IMR-90 (cell line): ENCODE data around the gene C14orf119. TPM values are rescaled to one million over a fixed set of nuclear protein-coding genes. Genes with fewer than 3 reads are reported as not detected.

ENCODE experiments used
- ATAC-seq: fragments of 200-7000 bp; cut with Tn5 transposase; 2 replicates; pipeline ENCODE4 v1.9.1; 2020; ENCODE audit warnings: low read depth, mild to moderate bottlenecking, moderate library complexity
- BruUV-seq: library from RNA; stranded (reverse); fragments of 400-500 nt; replicated peaks from 2 replicates; lab custom pipeline; 2021; lab: Mats Ljungman, UMichigan
- CTCF ChIA-PET: fragments of 300-600 bp; formaldehyde crosslinking; extraction: SDS; loops from one replicate; lab custom pipeline; 2021; ENCODE audit warnings: antibody characterized with exemption; lab: Yijun Ruan, JAX
- POLR2A ChIA-PET: fragments of 300-600 bp; sonication (Branson Sonifier 250); formaldehyde crosslinking; loops from one replicate; lab custom pipeline; 2022; ENCODE audit warnings: antibody characterized with exemption; ENCODE audit not compliant: unreplicated experiment; lab: Charles Lee
- DNase-seq: peaks from one replicate; pipeline ENCODE4 v3.0.0; 2013
- H2AFZ ChIP-seq: replicated peaks from 2 replicates; pipeline ENCODE3; 2013; ENCODE audit warnings: low read length, mild to moderate bottlenecking; ENCODE audit not compliant: poor library complexity
- H2AK5ac ChIP-seq: 2 replicates; pipeline ENCODE4 v1.6.1; 2013; ENCODE audit warnings: low read depth, low read length, inconsistent platforms
- H2AK9ac ChIP-seq: replicated peaks from 2 replicates; pipeline ENCODE3; 2013; ENCODE audit warnings: mild to moderate bottlenecking, low read depth, low read length, moderate library complexity; ENCODE audit not compliant: poor library complexity
- H2BK120ac ChIP-seq: 2 replicates; pipeline ENCODE4 v1.6.1; 2013; ENCODE audit warnings: low read depth, low read length, inconsistent platforms
- H2BK15ac ChIP-seq: 3 replicates; pipeline ENCODE4 v1.6.1; 2013; ENCODE audit warnings: low read depth, low read length, inconsistent platforms
- H2BK20ac ChIP-seq: 2 replicates; pipeline ENCODE4 v1.6.1; 2013; ENCODE audit warnings: low read depth, mild to moderate bottlenecking, inconsistent platforms, low read length, moderate library complexity
- H2BK5ac ChIP-seq: 2 replicates; pipeline ENCODE4 v1.6.1; 2013; ENCODE audit warnings: mild to moderate bottlenecking, low read depth, low read length, inconsistent platforms; ENCODE audit not compliant: poor library complexity, severe bottlenecking
- H3K14ac ChIP-seq: replicated peaks from 2 replicates; pipeline ENCODE4 v1.6.1; 2013; ENCODE audit warnings: low read depth, low read length, inconsistent platforms
- H3K18ac ChIP-seq: 2 replicates; pipeline ENCODE4 v1.6.1; 2013; ENCODE audit warnings: low read depth, low read length, control low read depth
- H3K23ac ChIP-seq: 2 replicates; pipeline ENCODE4 v1.6.1; 2013; ENCODE audit warnings: low read depth, low read length, inconsistent platforms
- H3K27ac ChIP-seq: 2 replicates; pipeline ENCODE4 v1.5.1; 2013; ENCODE audit warnings: mild to moderate bottlenecking, control low read depth, low read length; ENCODE audit not compliant: insufficient read depth
- H3K27me3 ChIP-seq: 2 replicates; pipeline ENCODE4 v1.6.1; 2013; ENCODE audit warnings: low read length; ENCODE audit not compliant: control insufficient read depth, insufficient read depth
- H3K36me3 ChIP-seq: 2 replicates; pipeline ENCODE4 v1.6.1; 2013; ENCODE audit warnings: low read length, mixed read lengths; ENCODE audit not compliant: control insufficient read depth, insufficient read depth
- H3K4ac ChIP-seq: 2 replicates; pipeline ENCODE4 v1.6.1; 2013; ENCODE audit warnings: low read depth, low read length, inconsistent platforms
- H3K4me1 ChIP-seq: 2 replicates; pipeline ENCODE4 v1.6.1; 2013; ENCODE audit warnings: low read length, mixed read lengths; ENCODE audit not compliant: control insufficient read depth, insufficient read depth
- H3K4me2 ChIP-seq: 2 replicates; pipeline ENCODE4 v1.6.1; 2013; ENCODE audit warnings: low read depth, mild to moderate bottlenecking, control low read depth, low read length, moderate library complexity
- H3K4me3 ChIP-seq: 2 replicates; pipeline ENCODE4 v1.5.1; 2013; ENCODE audit warnings: low read depth, mild to moderate bottlenecking, control low read depth, low read length, moderate library complexity; ENCODE audit not compliant: insufficient read depth
- H3K56ac ChIP-seq: 2 replicates; pipeline ENCODE4 v1.6.1; 2013; ENCODE audit warnings: low read length, inconsistent platforms; ENCODE audit not compliant: insufficient read depth; ENCODE audit errors: extremely low read depth
- H3K79me1 ChIP-seq, 2 experiments: 2 replicates each; pipeline ENCODE4 v1.6.1; 2013; ENCODE audit warnings: low read length in 2 of 2, inconsistent platforms in 1 of 2, low read depth in 1 of 2
- H3K9ac ChIP-seq: 2 replicates; pipeline ENCODE4 v1.6.1; 2013; ENCODE audit warnings: low read depth, low read length, control low read depth
- H3K9me1 ChIP-seq: 2 replicates; pipeline ENCODE4 v1.6.1; 2013; ENCODE audit warnings: low read length, inconsistent platforms; ENCODE audit not compliant: insufficient read depth
- H3K9me3 ChIP-seq: 2 replicates; pipeline ENCODE4 v1.6.1; 2013; ENCODE audit warnings: low read length; ENCODE audit not compliant: control insufficient read depth, insufficient read depth
- H4K20me1 ChIP-seq: 2 replicates; pipeline ENCODE4 v1.6.1; 2013; ENCODE audit warnings: low read length, inconsistent platforms; ENCODE audit not compliant: insufficient read depth
- H4K5ac ChIP-seq: 2 replicates; pipeline ENCODE4 v1.6.1; 2013; ENCODE audit warnings: mild to moderate bottlenecking, low read depth, low read length, control low read depth
- H4K8ac ChIP-seq, 2 experiments: 2 replicates each; pipeline ENCODE4 v1.6.1; 2013; ENCODE audit warnings: low read depth in 2 of 2, low read length in 2 of 2, control low read depth in 1 of 2, inconsistent platforms in 1 of 2
- H4K91ac ChIP-seq: 2 replicates; pipeline ENCODE4 v1.6.1; 2013; ENCODE audit warnings: low read depth, low read length, inconsistent platforms; ENCODE audit not compliant: insufficient read depth
- CEBPB ChIP-seq: IDR thresholded peaks from 2 replicates; pipeline ENCODE4 v1.6.1; 2012; ENCODE audit warnings: low read depth, low read length, improper control_type of control experiment
- CTCF ChIP-seq: conservative IDR thresholded peaks from 2 replicates; pipeline ENCODE4 v1.5.1; 2012; ENCODE audit warnings: mild to moderate bottlenecking, low read depth, low read length, improper control_type of control experiment
- RAD21 ChIP-seq: IDR thresholded peaks from 2 replicates; pipeline ENCODE4 v1.6.1; 2012; ENCODE audit warnings: low read length, improper control_type of control experiment
- RCOR1 ChIP-seq: IDR thresholded peaks from 2 replicates; pipeline ENCODE4 v1.6.1; 2012; ENCODE audit warnings: mild to moderate bottlenecking, low read length, improper control_type of control experiment; ENCODE audit not compliant: insufficient replicate concordance
- SMC3 ChIP-seq: fragments of 150-350 bp; IDR thresholded peaks from 2 replicates; pipeline ENCODE4 v1.6.1; 2016; ENCODE audit warnings: low read depth, mild to moderate bottlenecking, antibody characterized with exemption, low read length, moderate library complexity
- WGBS, 2 experiments: methylation state at CpG; one replicate each; pipeline versions ENCODE4 v1.1.5 to v1.1.7; 2013; ENCODE audit warnings: missing lambda C conversion rate in 2 of 2; ENCODE audit not compliant: insufficient read length in 1 of 2; ENCODE audit errors: extremely low coverage in 2 of 2; 5-methylcytosine and 5-hydroxymethylcytosine counted together
- dilution Hi-C: fragments of 300-500 bp; cut with HindIII; formaldehyde crosslinking; loops from one replicate; pipeline ENCODE4 v1.14.3; 2018; ENCODE audit warnings: low sequenced_read_pairs; ENCODE audit not compliant: unreplicated experiment
- in situ Hi-C: fragments of 300-500 bp; cut with MboI; formaldehyde crosslinking; loops from 3 replicates; pipeline ENCODE4 v1.14.3; 2019; ENCODE audit warnings: low sequenced_read_pairs, inconsistent platforms, mixed read lengths
- intact Hi-C: fragments of 100-400 bp; cut with micrococcal nuclease; formaldehyde crosslinking; loops from 2 replicates; pipeline ENCODE4 v1.10.0; 2022
- polyA plus RNA-seq, 3 experiments: library from polyadenylated mRNA; depleted of rRNA; stranded (reverse); fragments of >200 nt; gene quantifications; 2 replicates each; pipeline ENCODE4 v1.2.3, GENCODE V29; 2012; ENCODE audit warnings: low replicate concordance in 1 of 3
- total RNA-seq: library from RNA; depleted of rRNA; stranded (reverse); fragments of >200 nt; gene quantifications from 2 replicates; pipeline ENCODE4 v1.2.3, GENCODE V29; 2012

Gene C14orf119
- total and polyA plus RNA-seq, 2 of the 4 experiments (the other 2 are of a cell fraction): 74.0 to 83.7 TPM

- Histone ChIP-seq H3K27me3 (no peaks in the 10 kb centered on the region), H3K79me1 (peaks cover 21 to 51% of the 10 kb centered on the region in 2 experiments), H3K9me1 (peaks cover 7% of the 10 kb centered on the region), H2AFZ (no peak overlapping the region), H3K4me3 (no peak overlapping the region), H3K9me3 (no peaks in the 10 kb centered on the region), H4K8ac (no peak overlapping the region), H4K20me1 (no peaks in the 10 kb centered on the region; the same call in 1 of the 2 replicates), H2BK5ac (no peak overlapping the region), H2AK5ac (no peak overlapping the region), H2BK15ac (no peak overlapping the region), H3K36me3 (peaks cover 44% of the 10 kb centered on the region), H3K56ac (no peak overlapping the region), H3K4me1 (peaks cover 18% of the 10 kb centered on the region), H3K9ac (no peak overlapping the region), H2AK9ac (no peak overlapping the region), H4K5ac (no peak overlapping the region), H3K4ac (no peak overlapping the region; the same call in 1 of the 2 replicates), H2BK120ac (peak overlapping the region; percentile 10; the same call in 1 of the 2 replicates), H3K18ac (no peak overlapping the region), H3K27ac (no peak overlapping the region), H2BK20ac (no peak overlapping the region), H3K23ac (no peak overlapping the region), H3K4me2 (no peak overlapping the region), H4K91ac (no peak overlapping the region), H3K14ac (no peak overlapping the region)
- peak; percentile 60 for TF ChIP-seq CTCF
- peak; percentile 55 for TF ChIP-seq RAD21
- no peak for TF ChIP-seq RCOR1
- TF ChIP-seq CEBPB: no peak
- TF ChIP-seq SMC3: peak; percentile 52; the same call in 1 of the 2 replicates
- ChIA-PET POLR2A (interaction anchor here (2.1 kb wide), 1 partner anchor 18 kb away, joined by 9 read pairs; the partner anchor contains the start of genes ACIN1 and C14orf119), CTCF (interaction anchor here (0.6 to 2.9 kb wide), 15 partner anchors 8 to 146 kb away, joined by 3 to 21 read pairs (median 6); partner anchors contain the start of genes ACIN1 and C14orf119)
- BruUV-seq: no TSS peak
- no CpG with 5 or more reads among the region's 5 CpGs for WGBS, 2 experiments
- intact Hi-C loops: loop anchor here (1.0 to 5.0 kb wide), 2 partner anchors 32 to 110 kb away; no protein-coding TSS in a partner anchor
- dilution Hi-C loops: no loop called here
- in situ Hi-C loops: loop anchor here (25.0 kb wide), 1 partner anchor 1060 kb away; the partner anchor contains the start of genes EMC9, FITM1, PSME1 and PSME2
- no peak for ATAC-seq
- DNase-seq: peak; percentile 47
Measured at GRCh38 chr14:23076785-23077408, 18.4 kb upstream of the C14orf119 start.
